ENCODE results near the gene RAPH1. TPM values are rescaled to one million over a fixed set of nuclear protein-coding genes. Genes with fewer than 3 reads are reported as not detected.

RAPH1 gene
- total and polyA plus RNA-seq, 9 of the 15 experiments (the other 6 are each of a cell fraction or from before 2014, with no cell fraction given): 0.07 to 0.71 (median 0.27) TPM

GRCh38 chr2:203490391-203490790, 44.7 kb downstream of the RAPH1 start:
- Histone ChIP-seq H3K4me3 (no peak overlapping the region), H3K79me2 (ENCODE audit: control insufficient read depth, insufficient read depth, low read length) (no peaks in the 10 kb centered on the region), H3K27ac (ENCODE audit: extremely low read depth, low read depth, low read length) (no peak overlapping the region), H4K20me1 (replicated peaks; ENCODE audit: control insufficient read depth, insufficient read depth, low read length) (no peaks in the 10 kb centered on the region), H3K4me1 (replicated peaks in 1 of 2; ENCODE audit: control insufficient read depth in 2 of 2, insufficient read depth in 2 of 2, low read length in 2 of 2) (no peaks in the 10 kb centered on the region), H3K36me3 (ENCODE audit: control insufficient read depth, insufficient read depth, low read length) (no peaks in the 10 kb centered on the region), H3K9ac (ENCODE audit: insufficient read depth in 1 of 2, low read depth in 2 of 2, low read length in 2 of 2) (no peak overlapping the region), H3K9me3 (replicated peaks; ENCODE audit: control insufficient read depth, insufficient read depth, low read depth, low read length) (no peaks in the 10 kb centered on the region), H3K4me2 (ENCODE audit: insufficient read depth, low read length) (no peak overlapping the region), H2AFZ (ENCODE audit: low read depth, low read length) (no peak overlapping the region), H3K9me1 (ENCODE audit: control insufficient read depth, insufficient read depth, low read length) (no peaks in the 10 kb centered on the region), H3K27me3 (ENCODE audit: control insufficient read depth in 2 of 2, insufficient read depth in 2 of 2, low read length in 2 of 2) (no peaks in the 10 kb centered on the region; a peak in 2 of 5 replicates)
- no peak for DNase-seq (ENCODE audit: extremely low read depth in 1 of 4, low spot score in 3 of 4)
- intact Hi-C loops (cut with micrococcal nuclease): no loop called here
- CTCF ChIA-PET (ENCODE audit: low intra/inter-chr PET ratio): no interaction called here
- POLR2A ChIA-PET: no interaction called here
- FAIRE-seq: no peak
- in situ Hi-C loops (cut with MboI): no loop called here
- no peak for ATAC-seq
- WGBS (ENCODE audit: insufficient coverage, low coverage, missing lambda C conversion rate): 3% methylated on average over 3 of the region's 3 CpGs
- no TSS peak for BruUV-seq (replicated peaks)
- TF ChIP-seq STAT6 (CRISPR knock-in tag; IDR thresholded peaks at IDR 0.05) (no peak), GTF3C2 (IDR thresholded peaks at IDR 0.05; ENCODE audit: borderline replicate concordance, extremely low read depth, insufficient read length) (no peak), BDP1 (IDR thresholded peaks at IDR 0.05; ENCODE audit: insufficient read depth, insufficient read length) (no peak), GMEB1 (CRISPR knock-in tag; IDR thresholded peaks at IDR 0.05) (no peak), FIP1L1 (IDR thresholded peaks at IDR 0.05; ENCODE audit: low read depth, low read length, poor library complexity, severe bottlenecking) (no peak), ZNF699 (CRISPR knock-in tag; IDR thresholded peaks at IDR 0.05; ENCODE audit: insufficient replicate concordance) (no peak), TRIM25 (IDR thresholded peaks at IDR 0.05; ENCODE audit: borderline replicate concordance) (no peak), MAZ (CRISPR knock-in tag; conservative IDR thresholded peaks at IDR 0.05 in 1 of 2, IDR thresholded peaks at IDR 0.05 in 1 of 2) (no peak), EWSR1 (IDR thresholded peaks at IDR 0.05; ENCODE audit: borderline replicate concordance, low read depth, partially characterized antibody) (no peak), ZNF124 (CRISPR knock-in tag; IDR thresholded peaks at IDR 0.05) (no peak)
- TF ChIP-seq, protein P1, sequence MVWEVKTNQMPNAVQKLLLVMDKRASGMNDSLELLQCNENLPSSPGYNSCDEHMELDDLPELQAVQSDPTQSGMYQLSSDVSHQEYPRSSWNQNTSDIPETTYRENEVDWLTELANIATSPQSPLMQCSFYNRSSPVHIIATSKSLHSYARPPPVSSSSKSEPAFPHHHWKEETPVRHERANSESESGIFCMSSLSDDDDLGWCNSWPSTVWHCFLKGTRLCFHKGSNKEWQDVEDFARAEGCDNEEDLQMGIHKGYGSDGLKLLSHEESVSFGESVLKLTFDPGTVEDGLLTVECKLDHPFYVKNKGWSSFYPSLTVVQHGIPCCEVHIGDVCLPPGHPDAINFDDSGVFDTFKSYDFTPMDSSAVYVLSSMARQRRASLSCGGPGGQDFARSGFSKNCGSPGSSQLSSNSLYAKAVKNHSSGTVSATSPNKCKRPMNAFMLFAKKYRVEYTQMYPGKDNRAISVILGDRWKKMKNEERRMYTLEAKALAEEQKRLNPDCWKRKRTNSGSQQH (CRISPR knock-in tag; IDR thresholded peaks at IDR 0.05): no peak

Data from K562 (cell line).